Stimulated activated naive CD8-positive, alpha-beta T cell treated with anti-CD3 and anti-CD28 coated beads, Interleukin-15, Interleukin-2, amounts not matched to agents 100 U/mL and 50 U/mL, for 24 hours (primary cell): Measurements from ENCODE around the gene RNF34.

Source experiments
- ATAC-seq: fragments of 150-1000 bp; cut with Tn5 transposase; one replicate; pipeline ENCODE4 v1.10.0; 2021
- DNase-seq: peaks from one replicate; pipeline ENCODE4 v3.0.0; 2021

RNF34 gene

DNA sequence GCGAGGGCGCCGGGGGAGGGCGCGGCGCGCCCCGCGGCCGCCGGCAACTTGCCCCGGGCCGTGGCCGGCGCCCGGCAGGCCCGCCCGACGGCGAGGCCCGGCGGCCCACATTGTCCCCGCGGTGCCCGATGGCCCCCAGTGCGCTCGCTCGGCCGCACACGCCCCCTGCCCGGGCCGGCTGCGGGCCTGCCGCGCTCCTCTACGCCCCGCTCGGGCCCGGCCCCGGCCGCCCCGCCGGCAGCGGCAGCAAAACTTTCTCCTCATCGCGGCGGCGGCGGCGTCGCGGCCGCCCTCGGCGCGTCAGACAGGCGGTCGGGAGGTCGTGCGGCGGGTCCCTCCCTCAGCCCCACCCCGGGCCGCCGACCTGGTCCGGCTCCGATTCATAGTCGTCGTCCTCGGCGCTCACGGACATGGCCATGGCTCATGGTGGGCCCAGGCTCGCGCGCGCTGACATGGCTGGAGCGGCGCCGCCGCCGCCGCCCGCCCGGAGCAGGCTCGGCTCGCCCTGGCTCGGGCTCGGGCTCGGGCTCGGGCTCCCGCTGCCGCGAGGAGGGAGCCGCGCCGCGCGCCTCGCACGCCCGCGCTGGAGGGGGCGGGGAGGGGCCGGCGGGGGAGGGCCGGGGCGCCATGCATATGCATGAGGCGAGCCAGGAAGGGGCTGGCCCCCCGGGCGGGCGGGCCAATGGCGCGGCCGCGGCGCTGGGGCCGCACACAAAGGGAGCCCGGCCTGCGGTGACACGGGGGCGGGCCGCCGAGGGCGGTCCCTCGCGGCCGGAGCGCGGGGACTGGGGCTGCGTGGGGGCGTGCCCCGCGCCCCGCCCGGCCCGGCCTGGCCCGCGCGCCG is 67.1 kb downstream of the RNF34 start:
- ATAC-seq (peak; percentile 95), DNase-seq (peak; percentile 91)

DNA sequence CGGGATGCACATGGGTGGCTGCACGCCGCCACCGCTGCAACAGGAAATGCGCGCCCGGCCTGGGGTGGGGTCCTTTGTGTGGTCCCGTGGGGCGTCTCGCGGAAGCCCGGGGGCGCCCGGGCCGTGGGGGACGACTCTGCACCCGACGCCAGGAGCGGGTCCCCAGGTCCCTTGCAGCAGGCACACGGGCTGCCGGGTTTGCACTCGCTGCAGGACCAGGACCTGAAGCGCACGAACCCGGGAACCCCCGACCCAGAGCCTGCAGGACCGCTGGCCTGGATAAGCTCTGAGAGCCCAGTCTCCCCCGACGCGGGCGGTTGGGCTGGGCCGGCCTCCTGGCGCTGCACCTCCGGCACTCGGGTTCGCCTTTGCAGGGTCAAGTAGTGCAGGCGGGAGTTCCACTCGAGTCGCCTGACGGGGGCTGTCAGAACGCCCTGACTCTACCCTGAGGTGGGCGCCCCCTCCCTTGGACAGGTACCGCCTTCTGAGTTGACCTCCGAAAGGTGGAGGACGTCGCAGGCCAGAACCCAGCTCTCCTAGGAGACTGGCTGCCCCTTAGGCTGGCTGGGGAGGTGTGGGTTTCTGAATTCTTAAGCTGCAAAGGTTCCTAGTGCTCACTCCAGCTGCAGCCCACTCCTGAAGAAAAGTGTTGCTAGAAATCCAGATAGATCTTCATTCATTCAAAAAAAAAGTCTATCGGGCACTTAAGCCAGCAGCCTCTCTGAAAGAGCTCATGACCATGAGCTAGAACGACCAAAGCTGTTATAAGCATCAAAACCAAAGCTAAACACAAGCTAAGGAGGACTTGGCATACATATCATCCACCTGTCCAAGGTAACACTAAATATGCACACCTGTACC is 68.0 kb downstream of the RNF34 start:
- ATAC-seq (no peak), DNase-seq (no peak)

DNA sequence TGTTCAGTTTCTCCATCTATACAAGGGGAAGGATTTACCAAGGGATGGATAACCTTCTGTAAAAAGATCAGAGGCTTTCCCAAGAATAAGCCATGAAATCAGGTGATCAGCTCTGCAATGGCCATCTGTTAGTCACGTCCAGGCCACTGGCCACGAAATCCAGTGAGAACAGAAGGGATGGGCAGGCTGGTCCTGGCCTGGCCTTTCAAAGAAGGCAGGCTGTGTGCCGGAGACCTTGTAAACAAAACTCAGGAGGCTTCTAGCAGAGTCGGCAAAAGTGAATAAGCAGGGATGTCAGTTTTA is 68.5 kb downstream of the RNF34 start:
- ATAC-seq (no peak), DNase-seq (no peak)

DNA sequence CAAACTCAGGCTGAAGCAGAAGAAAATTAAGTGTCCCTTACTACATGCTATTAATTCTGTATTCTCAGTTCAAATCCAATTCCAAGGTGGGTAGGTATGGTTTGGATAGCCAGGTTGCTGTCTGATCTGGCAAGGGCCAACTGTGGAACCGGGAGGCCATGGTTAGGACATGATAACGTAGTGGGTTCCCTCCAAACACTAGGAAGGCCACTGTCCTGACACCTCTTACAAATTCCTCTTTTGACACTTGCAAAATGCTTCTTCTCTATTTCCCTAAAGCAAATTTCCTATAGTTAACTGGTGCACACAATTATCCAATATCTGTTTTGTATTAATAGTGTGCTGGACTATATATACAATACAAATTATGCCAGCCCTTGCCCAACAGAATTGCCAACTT is 70.8 kb downstream of the RNF34 start:
- DNase-seq: no peak
- ATAC-seq: no peak

DNA sequence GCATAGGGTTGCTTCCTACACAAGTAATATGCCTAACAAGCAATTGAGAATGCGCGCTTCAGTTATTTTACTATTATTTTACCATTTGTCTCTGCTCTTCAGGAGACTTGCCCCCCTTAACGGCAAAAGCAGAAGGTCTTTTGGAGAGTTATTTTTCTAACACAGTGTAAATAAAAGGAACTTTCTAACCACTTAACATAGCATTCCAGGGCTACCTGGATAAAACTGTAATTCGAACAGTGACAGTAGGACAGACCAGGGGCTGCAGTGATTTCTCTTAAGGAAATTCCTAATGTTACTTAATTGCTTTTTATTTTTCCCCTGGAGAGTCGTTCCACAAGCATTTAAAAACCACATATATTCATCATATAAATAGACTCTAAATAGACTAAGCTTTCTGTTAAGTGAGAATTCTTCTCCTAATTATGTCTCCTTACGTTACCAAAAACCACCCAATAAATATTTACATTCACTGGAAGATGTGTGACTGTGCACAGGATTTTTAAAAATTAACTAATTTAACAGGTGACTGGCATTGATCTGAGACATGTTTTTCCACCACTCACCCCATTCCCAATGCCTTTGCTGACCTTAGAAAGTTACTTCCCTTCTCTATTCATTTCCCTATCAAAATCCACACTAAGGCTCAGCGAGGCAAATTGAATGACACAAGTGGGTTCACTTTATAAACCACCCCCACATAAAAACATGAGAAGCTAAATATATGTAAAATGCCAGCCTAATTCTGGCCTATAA is 72.4 kb downstream of the RNF34 start:
- no peak for ATAC-seq
- no peak for DNase-seq
